ENCODE data around the gene DNM3.

The DNM3 gene

GRCh38 chr1:172447641-172448040, 606.3 kb downstream of the DNM3 start:
- DNase-seq: peak; percentile 86 to 88

GRCh38 chr1:172448995-172449584, 607.8 kb downstream of the DNM3 start:
- DNase-seq: peak in 1 of 2 experiments; percentile 18

- DNase-seq: peak; percentile 68 to 73
Observed at GRCh38 chr1:172449585-172450523, 608.6 kb downstream of the DNM3 start.

GRCh38 chr1:172450524-172450885, 609.2 kb downstream of the DNM3 start:
- DNase-seq: no peak

- no peak for DNase-seq
Observed at GRCh38 chr1:172451002-172451443, 609.7 kb downstream of the DNM3 start.

- DNase-seq: no peak
Observed at GRCh38 chr1:172452536-172453152, 611.3 kb downstream of the DNM3 start.

- no peak for DNase-seq
Observed at GRCh38 chr1:172453153-172453545, 611.9 kb downstream of the DNM3 start.

- DNase-seq: no peak
Observed at GRCh38 chr1:172453607-172454006, 612.3 kb downstream of the DNM3 start.

- DNase-seq: no peak
Observed at GRCh38 chr1:172455451-172455850, 614.2 kb downstream of the DNM3 start.

- DNase-seq: no peak
Observed at GRCh38 chr1:172456344-172456769, 615.1 kb downstream of the DNM3 start.

- DNase-seq: no peak
Observed at GRCh38 chr1:172457479-172458130, 616.3 kb downstream of the DNM3 start.

GRCh38 chr1:172460177-172460576, 618.9 kb downstream of the DNM3 start:
- no peak for DNase-seq

GRCh38 chr1:172460887-172461315, 619.6 kb downstream of the DNM3 start:
- DNase-seq: no peak

Measured in AML-193 (cell line).